ENCODE measurements around the gene ANO10.
"Not testable (repeated sequence)": the region's sequence is repeated elsewhere in the genome, so short reads cannot be mapped to it uniquely, and the experiment has no call there.

Gene ANO10

DNA sequence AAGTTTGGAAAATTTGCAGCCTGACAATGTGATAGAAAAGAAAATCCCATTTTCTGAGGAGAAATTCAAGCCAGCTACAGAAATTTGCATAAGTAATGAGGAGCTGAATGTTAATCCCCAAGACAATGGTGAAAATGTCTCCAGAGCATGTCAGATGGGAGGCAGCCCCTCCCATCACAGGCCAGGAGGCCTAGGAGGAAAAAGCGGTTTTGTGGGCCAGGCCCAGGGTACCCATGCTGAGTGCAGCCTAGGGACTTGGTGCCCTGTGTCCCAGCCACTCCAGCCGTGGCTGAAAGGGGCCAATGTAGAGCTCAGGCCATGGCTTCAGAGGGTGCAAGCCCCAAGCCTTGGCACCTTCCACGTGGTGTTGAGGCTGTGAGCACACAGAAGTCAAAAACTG is 159.2 kb downstream of the ANO10 start:
- DNase-seq, result not testable (repeated sequence)

DNA sequence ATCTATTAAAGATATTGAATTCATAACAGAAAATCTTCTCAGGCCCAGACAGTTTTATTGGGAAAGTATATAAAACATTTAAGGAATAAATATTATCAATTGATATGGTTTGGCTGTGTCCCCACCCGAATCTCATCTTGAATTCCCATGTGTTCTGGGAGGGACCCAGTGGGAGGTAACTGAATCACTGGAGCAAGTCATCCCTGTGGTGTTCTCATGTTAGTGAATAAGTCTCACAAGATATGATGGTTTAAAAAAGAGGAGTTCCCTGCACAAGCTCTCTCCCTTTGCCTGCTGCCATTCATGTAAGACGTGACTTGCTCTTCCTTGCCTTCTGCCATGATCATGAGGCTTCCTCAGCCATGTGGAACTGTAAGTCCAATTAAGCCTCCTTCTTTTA is 160.5 kb downstream of the ANO10 start:
- no peak for DNase-seq

DNA sequence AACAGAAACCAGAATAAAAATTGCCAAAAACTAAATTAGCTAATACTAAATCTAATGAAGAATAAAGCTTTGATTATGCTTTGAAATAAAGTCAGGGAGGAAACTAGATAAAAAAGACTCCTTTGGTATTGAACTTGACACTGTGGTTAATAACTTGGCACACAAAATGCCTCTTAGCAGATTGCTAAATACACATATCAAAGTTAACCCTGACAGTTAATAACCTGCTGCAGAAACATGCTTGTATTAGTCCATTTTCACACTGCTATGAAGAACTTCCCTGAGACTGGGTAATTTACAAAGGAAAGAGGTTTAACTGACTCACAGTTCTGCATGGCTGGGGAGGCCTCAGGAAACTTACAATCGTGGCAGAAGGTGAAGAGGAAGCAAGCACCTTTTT is 164.8 kb downstream of the ANO10 start:
- not testable (repeated sequence) for DNase-seq

DNA sequence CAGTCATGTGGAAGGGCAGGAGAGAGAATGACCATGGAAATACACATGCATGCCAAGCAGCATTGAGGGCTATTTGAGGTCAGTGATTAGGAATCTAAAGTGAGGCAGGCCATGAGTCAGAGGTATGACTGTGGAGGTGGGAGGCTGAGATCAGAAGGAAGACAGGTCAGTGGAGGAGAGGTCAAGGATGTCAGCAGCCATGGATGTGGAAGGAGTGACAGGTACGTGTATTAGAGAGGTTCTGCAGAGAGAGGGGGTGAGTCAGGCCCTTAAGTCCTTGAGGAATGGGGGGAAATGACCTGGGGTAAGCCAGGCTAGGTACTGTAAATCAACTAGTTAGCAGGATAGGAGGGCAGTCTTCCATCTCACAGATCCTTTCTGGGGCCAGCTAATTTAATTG is 166.6 kb downstream of the ANO10 start:
- DNase-seq, result no peak

DNA sequence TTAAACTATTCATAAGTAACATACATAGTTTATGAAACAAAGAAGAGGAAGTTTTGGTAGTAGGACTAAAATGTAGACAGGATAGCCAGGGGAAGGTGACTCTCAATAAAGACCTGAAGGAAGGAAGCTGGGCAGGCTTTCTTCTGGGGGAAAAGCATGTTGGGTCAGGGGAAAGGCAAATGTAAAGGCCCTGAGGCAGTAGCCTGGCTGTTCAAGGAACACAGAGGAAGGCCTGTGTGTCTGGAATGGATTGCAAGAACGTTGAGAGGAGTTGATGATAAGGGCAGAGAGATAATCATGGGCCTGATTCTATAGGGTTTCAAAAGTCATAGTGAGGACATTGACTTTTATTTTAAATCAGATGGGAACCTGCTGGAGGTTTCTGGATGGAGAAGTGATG is 167.8 kb downstream of the ANO10 start:
- DNase-seq, result no peak

DNA sequence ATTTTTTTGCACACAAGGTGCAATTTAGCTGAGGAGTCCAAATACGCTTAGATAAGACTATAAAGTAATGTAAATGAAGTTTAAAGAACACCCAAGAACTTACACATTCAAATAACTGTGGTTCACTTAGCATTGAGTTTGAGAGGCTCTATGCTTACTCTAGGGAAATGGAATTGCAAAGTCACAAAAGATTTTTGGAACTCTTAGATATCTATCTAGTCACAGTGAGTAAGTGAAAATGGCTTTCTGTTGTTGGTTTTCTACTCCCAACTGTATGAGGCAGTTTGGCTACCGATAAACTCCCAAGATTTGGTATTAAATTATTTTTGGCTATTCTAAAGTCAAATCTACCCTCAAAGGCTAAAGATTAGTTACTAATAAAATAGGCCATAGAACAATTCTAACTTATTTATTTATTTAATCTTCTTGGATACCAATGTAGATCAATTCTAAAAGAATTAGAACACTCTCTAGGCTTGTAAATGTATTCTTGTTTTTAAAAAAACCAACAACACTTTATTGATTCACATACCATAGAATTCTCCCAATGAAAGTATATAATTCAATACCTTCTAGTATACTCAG is 170.0 kb downstream of the ANO10 start:
- no peak for DNase-seq

DNA sequence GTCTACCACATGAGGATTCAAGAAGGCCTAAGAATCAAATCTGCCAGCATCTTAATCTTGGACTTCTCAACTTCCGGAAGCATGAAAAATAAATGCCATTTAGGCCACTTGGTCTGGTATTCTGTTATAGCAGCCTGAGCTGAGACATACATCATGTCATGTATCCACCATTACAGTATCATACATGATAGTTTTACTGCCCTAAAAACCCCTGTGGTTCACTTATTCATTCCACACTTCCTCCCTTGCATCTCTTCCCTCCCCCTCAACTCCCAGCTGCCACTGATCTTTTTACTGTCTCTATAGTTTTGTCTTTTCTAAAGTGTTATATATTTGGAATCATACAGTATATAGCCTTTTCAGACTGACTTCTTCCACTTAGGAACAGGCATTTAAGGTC is 173.7 kb downstream of the ANO10 start:
- no peak for DNase-seq

DNA sequence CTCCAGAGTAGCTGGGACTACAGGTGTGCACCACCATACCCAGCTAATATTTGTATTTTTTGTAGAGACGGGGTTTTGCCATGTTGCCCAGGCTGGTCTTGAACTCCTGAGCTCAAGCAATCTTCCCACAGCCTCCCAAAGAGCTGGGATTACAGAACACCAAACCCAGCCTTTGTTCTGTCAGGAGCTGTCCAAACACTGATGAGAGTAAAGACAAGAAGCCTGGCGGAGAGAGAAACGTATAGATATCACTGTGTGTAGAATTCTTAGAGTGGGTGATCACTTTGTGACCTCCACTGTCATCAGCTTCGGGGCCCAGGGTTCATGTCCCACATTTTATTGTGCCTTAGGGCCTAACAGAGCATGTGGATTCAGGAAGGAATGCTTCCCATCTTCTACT is 176.0 kb downstream of the ANO10 start:
- no peak for DNase-seq

DNA sequence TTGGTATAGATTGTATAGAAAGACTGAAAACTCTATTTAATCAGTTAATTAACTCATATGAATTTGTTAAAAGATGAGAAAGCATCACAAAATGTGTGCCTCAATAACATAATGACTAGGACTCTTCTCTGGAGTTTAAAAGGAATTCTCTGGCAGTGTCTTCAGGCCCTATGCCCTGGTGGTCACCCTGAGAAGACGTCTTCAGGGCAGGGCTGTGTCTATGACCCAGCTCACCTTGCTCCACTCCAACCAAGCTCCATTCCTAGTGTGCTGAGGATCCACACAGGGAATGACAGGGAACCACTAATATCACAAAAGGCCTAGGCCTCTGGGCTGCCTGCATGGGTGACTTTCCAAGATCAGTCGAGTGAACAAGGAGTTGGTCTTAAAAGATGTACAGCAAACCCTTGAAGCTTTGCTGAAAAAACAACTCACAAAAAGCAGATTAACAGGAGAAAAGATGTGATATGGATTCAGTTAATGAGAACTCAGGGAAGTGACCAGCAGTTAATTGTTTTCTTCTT is 178.9 kb downstream of the ANO10 start:
- no peak for DNase-seq

DNA sequence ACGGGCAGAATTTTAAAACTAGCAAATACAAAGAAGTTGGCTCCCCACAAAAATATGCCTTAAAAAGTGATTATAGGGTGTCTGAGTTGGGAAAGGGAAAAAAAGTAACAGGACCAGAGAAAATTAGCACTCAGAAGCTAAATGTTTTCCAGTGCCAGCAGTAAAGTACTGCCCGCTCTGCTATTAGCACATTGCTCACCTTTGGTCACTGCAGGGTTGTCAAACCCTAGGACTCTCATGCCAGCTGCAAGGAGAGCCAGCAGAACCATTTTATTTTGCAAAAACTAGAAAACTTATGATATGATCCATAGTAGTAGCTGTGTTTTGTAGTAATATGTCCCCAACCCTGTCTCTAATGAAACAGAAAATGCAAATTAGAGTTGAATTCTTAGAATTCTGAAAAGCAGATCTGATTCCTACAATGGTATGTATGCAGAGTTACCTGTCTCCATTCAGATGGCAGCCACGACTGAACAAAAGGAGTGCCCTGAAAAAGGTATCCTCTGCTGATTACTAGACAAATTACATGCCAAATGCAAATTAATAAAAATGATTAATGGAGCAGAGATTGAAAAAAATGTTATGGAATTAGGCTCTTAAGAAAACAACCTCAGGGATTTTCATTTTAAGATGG is 185.2 kb downstream of the ANO10 start:
- DNase-seq, result no peak

DNA sequence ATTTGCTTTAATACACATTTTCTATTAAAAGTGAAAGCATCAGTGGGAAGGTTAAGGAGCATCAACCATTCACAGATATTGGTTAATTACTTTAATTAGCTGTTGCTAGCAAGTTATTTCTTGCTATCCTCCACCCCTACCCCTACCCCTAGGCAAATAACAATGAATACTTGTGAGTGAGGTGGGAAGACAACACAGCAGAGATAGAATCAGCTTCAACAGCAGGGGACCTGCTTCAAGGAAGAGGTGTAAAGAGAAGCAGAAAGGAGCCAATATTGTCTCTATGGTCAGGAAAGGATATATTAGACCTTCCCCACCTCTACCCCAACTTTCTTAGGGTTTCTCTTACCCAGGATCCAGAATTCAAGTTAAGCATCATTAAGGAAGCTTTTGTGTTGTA is 186.1 kb downstream of the ANO10 start:
- DNase-seq, result no peak

DNA sequence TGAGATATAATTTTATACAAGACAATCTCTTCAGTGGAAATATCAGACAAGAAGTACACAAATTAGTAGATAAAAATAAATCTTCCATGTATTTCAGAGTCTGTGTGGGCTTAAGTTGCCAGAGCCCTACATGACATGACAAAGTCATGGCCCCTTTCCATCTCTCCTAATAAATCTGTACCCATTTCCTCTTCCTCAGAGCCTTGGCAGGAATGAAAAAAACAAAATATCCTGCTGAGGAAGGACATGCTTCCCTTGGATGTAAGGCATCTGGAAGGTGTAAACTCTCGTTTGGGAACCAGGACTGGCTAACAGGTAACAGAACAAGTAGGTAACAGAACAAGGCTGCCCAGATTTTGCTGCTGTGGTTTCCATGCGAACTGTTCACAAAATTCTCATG is 187.4 kb downstream of the ANO10 start:
- no peak for DNase-seq

DNA sequence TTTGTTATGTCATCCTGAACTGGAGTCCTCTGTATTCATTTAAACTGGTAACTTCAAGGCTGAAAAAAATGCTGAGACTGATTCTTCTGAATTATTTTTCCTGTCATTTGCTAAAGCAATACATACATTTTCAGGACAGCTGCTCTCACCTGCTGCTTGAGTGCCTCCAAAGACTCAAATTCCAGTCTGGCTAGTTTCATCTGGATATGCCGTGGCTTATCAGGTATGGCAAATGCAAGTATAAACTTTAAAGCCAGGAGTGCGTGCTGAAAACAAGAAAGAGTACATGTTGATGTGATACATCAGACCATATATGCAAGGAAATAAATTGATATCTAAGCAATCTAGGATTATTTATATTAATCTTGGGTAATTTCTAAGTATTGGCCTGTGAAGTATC is 189.3 kb downstream of the ANO10 start:
- DNase-seq, result no peak

DNA sequence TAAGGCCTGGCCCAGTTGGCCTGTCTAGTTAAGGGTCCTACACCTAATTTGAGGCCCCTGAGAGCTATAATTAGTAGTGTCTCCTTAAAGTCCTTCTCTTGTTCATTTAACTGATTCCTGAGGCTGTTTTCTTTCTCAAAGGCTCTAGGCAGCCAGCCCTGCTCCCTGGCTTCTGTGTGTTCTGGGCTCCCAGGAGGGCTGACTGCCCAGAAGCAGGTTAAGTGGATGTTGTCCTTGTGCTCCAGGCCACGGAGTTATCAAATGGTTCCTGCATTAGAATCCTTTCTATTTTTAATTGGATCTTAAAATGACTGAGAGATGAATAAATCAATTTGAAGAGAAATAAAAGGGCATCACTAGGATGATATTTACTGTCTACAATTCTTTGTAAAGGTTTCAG is 195.4 kb downstream of the ANO10 start:
- DNase-seq, result no peak

DNA sequence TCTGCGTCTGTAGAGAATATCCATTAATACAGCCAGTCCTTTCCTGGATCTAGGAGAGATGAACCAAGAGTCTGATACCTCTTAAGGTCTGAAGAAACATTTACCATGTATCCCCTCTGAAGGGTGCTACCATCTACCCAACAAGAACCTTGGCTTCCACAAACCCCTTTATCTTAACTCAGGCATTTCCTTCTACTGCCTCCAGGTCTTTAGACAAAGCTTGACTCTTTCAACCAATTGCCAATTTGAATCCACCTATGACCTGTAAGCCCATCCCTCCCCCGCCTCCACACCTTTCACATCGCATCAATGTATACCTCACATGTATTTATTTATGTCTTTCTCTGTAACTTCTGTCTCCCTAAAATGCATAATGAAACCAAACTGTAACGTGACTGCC is 196.0 kb downstream of the ANO10 start:
- no peak for DNase-seq

DNA sequence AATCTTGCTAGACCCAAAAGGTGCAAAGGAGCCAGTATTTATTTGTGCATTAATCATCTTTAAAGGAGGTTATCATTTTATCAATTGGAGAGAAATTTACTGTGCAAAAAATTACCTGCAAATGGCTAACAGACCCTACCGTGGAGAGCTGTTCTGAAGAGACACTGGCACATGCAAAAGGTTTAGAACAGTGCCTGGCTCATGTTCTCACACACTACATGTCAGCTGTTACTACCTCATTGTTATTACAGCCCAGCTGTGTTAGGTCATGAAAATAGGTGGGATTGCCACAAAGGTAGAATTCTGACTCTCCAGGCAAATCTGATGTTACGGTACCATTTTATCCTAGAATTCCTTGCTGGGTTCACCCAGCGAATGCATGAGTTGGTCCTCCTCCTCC is 198.2 kb downstream of the ANO10 start:
- DNase-seq, result no peak

DNA sequence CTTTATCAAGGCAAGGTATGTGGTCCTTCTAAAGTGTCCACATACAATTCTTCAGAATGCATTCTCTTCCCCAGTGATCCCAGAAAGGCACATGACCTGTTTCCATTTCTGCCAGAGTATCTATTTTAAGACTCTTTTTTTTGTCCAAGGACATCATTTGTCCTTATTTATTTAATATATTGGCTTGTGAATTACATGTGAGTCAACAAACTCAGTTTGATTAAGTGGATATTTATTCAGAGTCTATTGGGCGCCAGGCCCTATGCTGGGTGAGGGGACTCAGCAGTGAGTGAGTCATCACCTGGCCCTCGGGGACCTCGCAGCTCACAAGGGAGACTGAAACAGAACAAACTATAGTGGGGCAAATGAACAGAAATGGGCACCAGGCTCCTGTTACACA is 198.7 kb downstream of the ANO10 start:
- DNase-seq, result no peak

DNA sequence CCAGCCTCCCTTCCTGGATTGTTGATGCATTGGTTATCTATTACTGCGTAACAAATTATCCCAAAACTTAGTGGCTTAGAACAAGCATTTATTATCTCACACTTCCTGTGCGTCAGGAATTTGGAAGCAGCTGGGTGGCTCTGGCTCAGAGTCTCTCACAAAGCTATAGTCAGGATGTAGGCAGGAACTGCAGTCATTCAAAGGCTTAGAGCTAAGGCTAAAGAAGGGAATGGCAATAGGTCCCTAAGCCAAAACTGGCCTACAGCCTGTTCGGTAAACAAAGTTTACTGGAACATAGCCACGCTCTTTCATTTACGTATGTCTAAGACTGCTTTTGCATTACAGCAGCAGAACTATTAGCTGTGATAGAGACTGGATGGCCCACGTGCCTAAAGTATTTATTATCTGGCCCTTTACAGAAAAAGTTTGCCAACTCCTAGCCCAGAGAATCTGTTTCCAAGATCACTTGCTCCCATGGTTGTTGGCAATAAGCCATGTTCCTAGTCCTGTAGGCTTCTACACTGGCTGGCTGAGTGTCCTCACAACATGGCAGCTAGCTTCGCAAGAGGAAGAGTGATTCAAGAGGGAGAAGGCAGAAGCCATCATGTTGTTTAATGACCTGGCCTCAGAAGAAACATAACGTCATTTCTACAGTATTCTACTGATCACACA is 203.1 kb downstream of the ANO10 start:
- no peak for DNase-seq

DNA sequence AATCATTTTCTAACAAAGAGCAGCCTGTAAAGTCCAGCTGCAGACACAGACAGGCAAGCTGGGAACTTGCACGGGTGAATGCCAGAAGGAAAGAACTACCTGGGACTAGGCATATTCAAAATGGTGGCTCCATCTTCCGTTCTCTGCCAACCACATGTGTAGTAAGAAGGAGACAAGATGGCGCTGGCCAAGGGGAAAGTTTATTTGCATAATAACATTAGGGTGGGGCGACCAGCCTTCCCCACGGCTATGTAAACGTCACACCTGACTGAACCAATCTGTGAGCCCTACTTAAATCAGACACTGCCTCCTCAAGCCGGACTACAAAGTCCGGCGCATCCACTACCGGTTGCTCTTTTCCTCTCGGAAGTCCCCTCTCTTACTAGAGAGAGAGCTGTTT is 204.7 kb downstream of the ANO10 start:
- DNase-seq, result no peak

DNA sequence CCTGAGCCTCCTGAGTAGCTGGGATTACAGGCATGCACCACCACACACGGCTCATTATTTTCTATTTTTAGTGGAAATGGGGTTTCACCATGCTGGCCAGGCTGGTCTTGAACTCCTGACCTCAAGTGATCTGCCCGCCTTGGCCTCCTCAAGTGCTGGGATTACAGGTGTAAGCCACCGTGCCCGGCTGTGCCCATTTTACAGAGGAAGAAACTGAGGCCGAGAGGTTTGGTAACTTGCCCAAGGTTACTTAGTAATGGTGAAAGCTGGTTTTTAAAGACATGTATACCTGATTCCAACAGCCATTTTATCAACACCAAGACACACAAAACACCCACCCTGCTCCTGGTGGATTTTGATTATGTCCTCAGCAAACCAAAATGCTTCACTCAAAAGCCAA is 206.7 kb downstream of the ANO10 start:
- DNase-seq, result no peak

DNA sequence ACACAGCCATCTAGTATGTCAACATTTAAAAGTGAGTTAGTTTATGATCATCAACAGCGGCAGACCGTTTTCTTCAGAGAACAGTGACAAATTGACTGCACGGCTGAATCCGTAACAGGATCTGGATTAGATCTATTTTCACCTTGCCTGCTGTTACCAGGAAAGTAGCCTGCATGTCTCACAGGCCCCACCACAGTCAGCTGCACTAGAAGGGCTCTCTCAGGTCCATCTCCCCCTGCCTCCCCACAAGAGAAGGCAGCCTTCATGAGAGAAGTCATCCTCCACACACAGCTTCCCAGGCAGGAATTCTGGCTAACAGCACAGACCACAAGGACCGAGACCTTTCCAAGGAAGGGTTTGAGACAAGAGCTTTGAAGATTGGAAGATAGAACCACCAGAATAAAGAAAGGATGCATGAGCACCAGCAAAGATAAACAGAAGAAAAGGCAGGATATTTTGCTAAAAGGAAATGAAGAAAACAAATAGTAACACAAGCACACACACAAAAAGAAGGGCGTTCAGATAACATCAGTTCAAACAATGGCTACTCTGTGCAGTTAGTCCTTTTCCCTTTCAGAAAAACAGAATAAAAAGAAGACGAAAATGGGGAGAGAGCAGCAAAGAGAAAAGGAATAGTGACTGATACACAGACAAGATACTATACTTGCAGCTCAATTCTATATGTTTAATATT is 208.0 kb downstream of the ANO10 start:
- no peak for DNase-seq

DNA sequence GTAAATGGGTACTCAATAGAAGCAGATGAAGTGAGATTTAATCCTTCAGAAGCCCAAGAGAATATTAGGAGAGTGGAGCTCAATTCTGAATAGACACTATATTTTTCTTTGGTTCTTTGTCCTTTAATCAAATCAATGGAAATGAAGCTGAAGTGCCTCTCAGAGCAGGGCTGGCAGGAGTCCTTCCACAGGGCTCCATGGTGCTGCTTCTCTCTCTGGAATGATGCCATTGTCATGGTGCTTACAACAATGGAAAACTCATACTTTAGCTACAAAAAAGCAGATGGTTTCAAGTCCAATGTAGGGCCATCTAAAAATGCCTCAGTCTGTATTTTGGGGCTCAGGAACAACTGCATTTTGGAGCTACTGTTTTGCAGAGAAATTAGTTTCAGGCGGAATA is 210.4 kb downstream of the ANO10 start:
- no peak for DNase-seq

DNA sequence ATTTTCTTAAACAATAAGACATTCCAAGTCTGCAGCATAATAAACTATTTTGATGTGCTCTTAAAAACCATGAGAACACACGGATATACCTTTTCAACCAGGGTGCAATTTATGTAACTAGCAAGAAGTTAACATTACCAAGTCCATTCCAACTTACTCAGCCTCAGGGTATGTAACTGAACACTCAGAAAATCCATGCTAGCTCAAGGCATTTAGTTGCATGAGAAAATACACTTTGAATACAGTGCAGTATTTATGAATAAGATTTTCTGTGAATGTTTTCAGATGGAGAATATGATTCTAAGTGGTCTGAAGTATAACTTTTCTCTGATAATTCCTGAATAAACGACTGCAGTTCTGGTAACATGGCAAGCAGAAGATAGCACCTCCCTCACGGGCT is 211.2 kb downstream of the ANO10 start:
- DNase-seq, result no peak

DNA sequence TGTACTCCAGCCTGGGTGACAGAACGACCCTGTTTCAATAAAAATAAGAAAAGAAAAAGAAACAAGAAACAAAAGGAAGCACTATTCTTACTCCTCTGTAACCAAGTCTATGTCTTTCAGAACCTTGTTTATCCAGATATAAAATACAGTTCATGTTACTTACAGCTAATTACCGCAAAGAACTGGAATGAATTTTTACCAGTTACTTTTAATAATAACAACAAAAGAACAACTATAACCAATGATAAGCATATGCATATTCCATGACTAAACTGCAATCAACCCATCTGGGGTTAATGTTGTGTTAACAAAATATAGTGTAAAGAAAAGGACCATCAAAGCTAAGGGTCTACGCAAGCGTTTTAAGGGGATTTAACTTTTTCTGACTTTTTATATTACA is 212.3 kb downstream of the ANO10 start:
- no peak for DNase-seq
